GM23338 (cell line): ENCODE results near the gene ANO4. TPM values are rescaled to one million over a fixed set of nuclear protein-coding genes. Genes with fewer than 3 reads are reported as not detected.

ENCODE experiments used
- ATAC-seq: fragments of 200-7000 bp; cut with Tn5 transposase; 3 replicates; pipeline ENCODE4 v1.9.1; 2020
- DNase-seq: peaks from one replicate; pipeline ENCODE4 v3.0.0-alpha.2; 2015; ENCODE audit warnings: low spot score
- H2AFZ ChIP-seq: fragments of 200-600 bp; sonication (generic); 2 replicates; pipeline ENCODE4 v1.8.0; 2016; ENCODE audit warnings: antibody characterized with exemption, mild to moderate bottlenecking, moderate library complexity
- H3F3A ChIP-seq: fragments of 200-600 bp; sonication (generic); replicated peaks from 2 replicates; pipeline ENCODE4 v1.8.0; 2017; ENCODE audit warnings: antibody characterized with exemption, mixed run types, low read depth
- H3K27ac ChIP-seq: fragments of 200-600 bp; sonication (generic); 2 replicates; pipeline ENCODE4 v1.6.1; 2016; ENCODE audit warnings: low read depth
- H3K27me3 ChIP-seq: fragments of 200-600 bp; sonication (generic); 2 replicates; pipeline ENCODE4 v1.8.0; 2016; ENCODE audit warnings: mild to moderate bottlenecking, mixed run types, moderate library complexity; ENCODE audit not compliant: insufficient read depth
- H3K36me3 ChIP-seq: fragments of 200-600 bp; sonication (generic); 2 replicates; pipeline ENCODE4 v1.8.0; 2016; ENCODE audit warnings: mild to moderate bottlenecking; ENCODE audit not compliant: insufficient read depth
- H3K4me1 ChIP-seq: fragments of 200-600 bp; sonication (generic); 2 replicates; pipeline ENCODE4 v1.8.0; 2016; ENCODE audit warnings: mild to moderate bottlenecking, moderate library complexity; ENCODE audit not compliant: insufficient read depth
- H3K4me2 ChIP-seq: fragments of 200-600 bp; sonication (generic); 2 replicates; pipeline ENCODE4 v1.7.1; 2017; ENCODE audit warnings: mixed run types
- H3K4me3 ChIP-seq: fragments of 200-600 bp; sonication (generic); 2 replicates; pipeline ENCODE4 v1.6.1; 2016; ENCODE audit warnings: mixed run types
- H3K79me2 ChIP-seq: fragments of 200-600 bp; sonication (generic); replicated peaks from 2 replicates; pipeline ENCODE4 v1.8.0; 2017; ENCODE audit warnings: mild to moderate bottlenecking; ENCODE audit not compliant: insufficient read depth
- H3K9me2 ChIP-seq: fragments of 200-600 bp; sonication (generic); 2 replicates; pipeline ENCODE4 v1.8.0; 2017; ENCODE audit not compliant: insufficient read depth
- H4K20me1 ChIP-seq: fragments of 200-600 bp; sonication (generic); replicated peaks from 2 replicates; pipeline ENCODE4 v1.8.0; 2017; ENCODE audit warnings: mild to moderate bottlenecking; ENCODE audit not compliant: insufficient read depth
- H3K27ac Mint-ChIP-seq: 2 replicates; pipeline ENCODE4 v1.8.0; 2020; ENCODE audit warnings: inconsistent platforms, mild to moderate bottlenecking, moderate library complexity, mixed read lengths
- H3K27me3 Mint-ChIP-seq: 3 replicates; pipeline ENCODE4 v1.8.0; 2022; ENCODE audit warnings: low read depth, mild to moderate bottlenecking, moderate library complexity, mixed read lengths, inconsistent platforms; ENCODE audit not compliant: insufficient read depth, poor library complexity
- H3K36me3 Mint-ChIP-seq: 3 replicates; pipeline ENCODE4 v1.8.0; 2021; ENCODE audit warnings: low read depth, mild to moderate bottlenecking, inconsistent platforms, moderate library complexity, mixed read lengths
- H3K4me1 Mint-ChIP-seq: 3 replicates; pipeline ENCODE4 v1.8.0; 2020; ENCODE audit warnings: mild to moderate bottlenecking, inconsistent platforms, mixed read lengths
- H3K4me3 Mint-ChIP-seq: 3 replicates; pipeline ENCODE4 v1.8.0; 2021; ENCODE audit warnings: moderate library complexity, mild to moderate bottlenecking, inconsistent platforms, mixed read lengths
- H3K9me3 Mint-ChIP-seq: 3 replicates; pipeline ENCODE4 v1.8.0; 2020; ENCODE audit warnings: moderate library complexity, mild to moderate bottlenecking, inconsistent platforms, mixed read lengths
- EZH2 ChIP-seq: fragments of 200-600 bp; sonication (generic); IDR thresholded peaks from one replicate; pipeline ENCODE4 v1.8.0; 2017; ENCODE audit warnings: antibody characterized with exemption, mild to moderate bottlenecking, low read depth; ENCODE audit not compliant: unreplicated experiment
- EZH2phosphoT487 ChIP-seq: fragments of 200-600 bp; sonication (generic); IDR thresholded peaks from one replicate; pipeline ENCODE4 v1.8.1; 2018; ENCODE audit warnings: antibody characterized with exemption; ENCODE audit not compliant: unreplicated experiment
- JUNB ChIP-seq: IDR thresholded peaks from one replicate; pipeline ENCODE4 v1.6.1; 2016; ENCODE audit warnings: antibody characterized with exemption; ENCODE audit not compliant: unreplicated experiment
- POLR2AphosphoS5 ChIP-seq: IDR thresholded peaks from 2 replicates; pipeline ENCODE4 v1.6.1; 2016; ENCODE audit warnings: antibody characterized with exemption, low read depth
- STAT1 ChIP-seq: IDR thresholded peaks from one replicate; pipeline ENCODE4 v1.6.1; 2016; ENCODE audit warnings: antibody characterized with exemption; ENCODE audit not compliant: unreplicated experiment
- ZNF331 ChIP-seq: fragments of 250-450 bp; sonication (Bioruptor Pico); IDR thresholded peaks from 2 replicates; pipeline ENCODE4 v1.5.0; 2020; ENCODE audit warnings: low read depth, mild to moderate bottlenecking, moderate library complexity
- polyA plus RNA-seq: library from polyadenylated mRNA; unstranded; fragments of >200 nt; fragmentation: Nextera tagmentation; extraction: Ambion mirVana; gene quantifications from 2 replicates; pipeline ENCODE4 v1.2.1, GENCODE V29; 2016
- total RNA-seq: library from RNA; depleted of rRNA; stranded (reverse); fragments of >200 nt; shearing (Covaris generic); gene quantifications from 2 replicates; pipeline ENCODE4 v1.2.3, GENCODE V29; 2014
- TF ChIP-seq, protein P1 (sequence below): IDR thresholded peaks from 2 replicates; pipeline ENCODE4 v1.6.1; 2016; ENCODE audit warnings: antibody characterized with exemption
- TF ChIP-seq, protein P2 (sequence below): IDR thresholded peaks from one replicate; pipeline ENCODE4 v1.6.1; 2018; ENCODE audit warnings: antibody characterized with exemption; ENCODE audit not compliant: unreplicated experiment
- TF ChIP-seq, protein P3 (sequence below), 2 experiments: fragments of 200-600 bp in 1 of 2; sonication (generic) in 1 of 2; conservative IDR thresholded peaks; 2 replicates each; pipeline versions ENCODE4 v1.5.1 to v1.6.1; 2016 to 2017; ENCODE audit warnings: antibody characterized with exemption in 2 of 2, low read depth in 2 of 2, mild to moderate bottlenecking in 2 of 2, moderate library complexity in 1 of 2
- TF ChIP-seq, protein P4 (sequence below): fragments of 250-450 bp; sonication (Bioruptor Pico); IDR thresholded peaks from 2 replicates; pipeline ENCODE4 v1.5.0; 2020; ENCODE audit warnings: mild to moderate bottlenecking, moderate library complexity

The ANO4 gene
- total and polyA plus RNA-seq, 2 experiments from 2014 or later: 1.7 to 8.7 TPM

DNA sequence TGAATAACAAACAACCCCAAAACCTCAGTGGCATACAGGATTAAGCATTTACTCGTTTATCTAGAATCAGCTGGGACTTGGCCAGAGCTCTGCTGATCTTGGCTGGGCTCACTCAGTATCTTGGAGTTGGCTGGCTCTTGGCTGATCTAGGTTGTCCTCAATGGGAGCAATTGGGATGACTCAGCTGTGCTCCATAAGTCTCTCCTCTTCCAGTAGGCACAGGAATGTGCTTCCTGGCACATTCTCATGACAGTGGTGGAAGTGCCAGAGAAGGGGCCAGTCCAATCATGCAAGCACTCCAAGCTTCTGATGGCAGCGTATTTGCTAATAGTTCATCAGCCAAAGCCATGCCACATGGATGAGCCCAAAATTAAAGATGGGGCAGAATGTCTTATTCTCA is 41.7 kb upstream of the ANO4 start (continued):
- TF ChIP-seq, protein P1, sequence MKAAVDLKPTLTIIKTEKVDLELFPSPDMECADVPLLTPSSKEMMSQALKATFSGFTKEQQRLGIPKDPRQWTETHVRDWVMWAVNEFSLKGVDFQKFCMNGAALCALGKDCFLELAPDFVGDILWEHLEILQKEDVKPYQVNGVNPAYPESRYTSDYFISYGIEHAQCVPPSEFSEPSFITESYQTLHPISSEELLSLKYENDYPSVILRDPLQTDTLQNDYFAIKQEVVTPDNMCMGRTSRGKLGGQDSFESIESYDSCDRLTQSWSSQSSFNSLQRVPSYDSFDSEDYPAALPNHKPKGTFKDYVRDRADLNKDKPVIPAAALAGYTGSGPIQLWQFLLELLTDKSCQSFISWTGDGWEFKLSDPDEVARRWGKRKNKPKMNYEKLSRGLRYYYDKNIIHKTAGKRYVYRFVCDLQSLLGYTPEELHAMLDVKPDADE: no peak
- TF ChIP-seq EZH2phosphoT487 (no peak), JUNB (no peak), STAT1 (no peak), POLR2AphosphoS5 (no peak)
- TF ChIP-seq, protein P2, sequence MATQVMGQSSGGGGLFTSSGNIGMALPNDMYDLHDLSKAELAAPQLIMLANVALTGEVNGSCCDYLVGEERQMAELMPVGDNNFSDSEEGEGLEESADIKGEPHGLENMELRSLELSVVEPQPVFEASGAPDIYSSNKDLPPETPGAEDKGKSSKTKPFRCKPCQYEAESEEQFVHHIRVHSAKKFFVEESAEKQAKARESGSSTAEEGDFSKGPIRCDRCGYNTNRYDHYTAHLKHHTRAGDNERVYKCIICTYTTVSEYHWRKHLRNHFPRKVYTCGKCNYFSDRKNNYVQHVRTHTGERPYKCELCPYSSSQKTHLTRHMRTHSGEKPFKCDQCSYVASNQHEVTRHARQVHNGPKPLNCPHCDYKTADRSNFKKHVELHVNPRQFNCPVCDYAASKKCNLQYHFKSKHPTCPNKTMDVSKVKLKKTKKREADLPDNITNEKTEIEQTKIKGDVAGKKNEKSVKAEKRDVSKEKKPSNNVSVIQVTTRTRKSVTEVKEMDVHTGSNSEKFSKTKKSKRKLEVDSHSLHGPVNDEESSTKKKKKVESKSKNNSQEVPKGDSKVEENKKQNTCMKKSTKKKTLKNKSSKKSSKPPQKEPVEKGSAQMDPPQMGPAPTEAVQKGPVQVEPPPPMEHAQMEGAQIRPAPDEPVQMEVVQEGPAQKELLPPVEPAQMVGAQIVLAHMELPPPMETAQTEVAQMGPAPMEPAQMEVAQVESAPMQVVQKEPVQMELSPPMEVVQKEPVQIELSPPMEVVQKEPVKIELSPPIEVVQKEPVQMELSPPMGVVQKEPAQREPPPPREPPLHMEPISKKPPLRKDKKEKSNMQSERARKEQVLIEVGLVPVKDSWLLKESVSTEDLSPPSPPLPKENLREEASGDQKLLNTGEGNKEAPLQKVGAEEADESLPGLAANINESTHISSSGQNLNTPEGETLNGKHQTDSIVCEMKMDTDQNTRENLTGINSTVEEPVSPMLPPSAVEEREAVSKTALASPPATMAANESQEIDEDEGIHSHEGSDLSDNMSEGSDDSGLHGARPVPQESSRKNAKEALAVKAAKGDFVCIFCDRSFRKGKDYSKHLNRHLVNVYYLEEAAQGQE: no peak

DNA sequence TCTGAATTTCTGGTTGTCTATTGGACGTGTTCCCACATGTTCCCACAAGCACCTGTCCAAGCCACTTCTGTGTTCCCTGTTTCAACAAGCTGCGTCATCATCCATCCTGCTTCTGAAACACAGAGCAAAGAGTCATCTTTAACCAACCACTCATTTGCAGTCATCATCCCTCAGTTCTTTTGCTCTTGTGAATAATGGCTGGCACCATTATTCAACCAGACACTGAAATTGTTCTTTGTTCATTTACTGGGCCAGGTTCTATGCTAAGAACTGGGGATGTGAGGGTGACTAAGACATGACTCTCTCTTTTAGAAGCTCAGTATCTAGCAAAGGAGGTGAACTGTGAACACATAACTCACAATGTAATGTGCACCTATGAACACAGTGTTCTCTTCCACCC is 40.7 kb upstream of the ANO4 start:
- peaks cover 5% of the 10 kb centered on the region for H3K9me2 ChIP-seq
- H3K4me1 Mint-ChIP-seq: no peaks in the 10 kb centered on the region
- ATAC-seq (no peak), DNase-seq (no peak)
- no peak overlapping the region for H2AFZ ChIP-seq
- no peak overlapping the region for H3K27ac Mint-ChIP-seq
- peaks cover 3% of the 10 kb centered on the region; the same call in 1 of the 3 replicates for H3K9me3 Mint-ChIP-seq
- no peaks in the 10 kb centered on the region for H3K27me3 ChIP-seq
- H3F3A ChIP-seq: no peaks in the 10 kb centered on the region
- H3K4me3 Mint-ChIP-seq: no peak overlapping the region
- H3K4me1 ChIP-seq: no peaks in the 10 kb centered on the region
- no peaks in the 10 kb centered on the region for H3K79me2 ChIP-seq
- H3K36me3 ChIP-seq: no peaks in the 10 kb centered on the region
- no peaks in the 10 kb centered on the region for H4K20me1 ChIP-seq
- no peaks in the 10 kb centered on the region for H3K36me3 Mint-ChIP-seq
- H3K4me2 ChIP-seq: no peak overlapping the region
- no peak overlapping the region for H3K4me3 ChIP-seq
- H3K27me3 Mint-ChIP-seq: no peaks in the 10 kb centered on the region
- no peak overlapping the region for H3K27ac ChIP-seq
- TF ChIP-seq ZNF331 (no peak), EZH2phosphoT487 (no peak), JUNB (no peak), POLR2AphosphoS5 (no peak), EZH2 (no peak)
- TF ChIP-seq, protein P3, sequence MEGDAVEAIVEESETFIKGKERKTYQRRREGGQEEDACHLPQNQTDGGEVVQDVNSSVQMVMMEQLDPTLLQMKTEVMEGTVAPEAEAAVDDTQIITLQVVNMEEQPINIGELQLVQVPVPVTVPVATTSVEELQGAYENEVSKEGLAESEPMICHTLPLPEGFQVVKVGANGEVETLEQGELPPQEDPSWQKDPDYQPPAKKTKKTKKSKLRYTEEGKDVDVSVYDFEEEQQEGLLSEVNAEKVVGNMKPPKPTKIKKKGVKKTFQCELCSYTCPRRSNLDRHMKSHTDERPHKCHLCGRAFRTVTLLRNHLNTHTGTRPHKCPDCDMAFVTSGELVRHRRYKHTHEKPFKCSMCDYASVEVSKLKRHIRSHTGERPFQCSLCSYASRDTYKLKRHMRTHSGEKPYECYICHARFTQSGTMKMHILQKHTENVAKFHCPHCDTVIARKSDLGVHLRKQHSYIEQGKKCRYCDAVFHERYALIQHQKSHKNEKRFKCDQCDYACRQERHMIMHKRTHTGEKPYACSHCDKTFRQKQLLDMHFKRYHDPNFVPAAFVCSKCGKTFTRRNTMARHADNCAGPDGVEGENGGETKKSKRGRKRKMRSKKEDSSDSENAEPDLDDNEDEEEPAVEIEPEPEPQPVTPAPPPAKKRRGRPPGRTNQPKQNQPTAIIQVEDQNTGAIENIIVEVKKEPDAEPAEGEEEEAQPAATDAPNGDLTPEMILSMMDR (conservative IDR thresholded peaks at IDR 0.05; ENCODE audit: low read depth in 2 of 2): no peak
- TF ChIP-seq, protein P1: no peak
- TF ChIP-seq, protein P4, sequence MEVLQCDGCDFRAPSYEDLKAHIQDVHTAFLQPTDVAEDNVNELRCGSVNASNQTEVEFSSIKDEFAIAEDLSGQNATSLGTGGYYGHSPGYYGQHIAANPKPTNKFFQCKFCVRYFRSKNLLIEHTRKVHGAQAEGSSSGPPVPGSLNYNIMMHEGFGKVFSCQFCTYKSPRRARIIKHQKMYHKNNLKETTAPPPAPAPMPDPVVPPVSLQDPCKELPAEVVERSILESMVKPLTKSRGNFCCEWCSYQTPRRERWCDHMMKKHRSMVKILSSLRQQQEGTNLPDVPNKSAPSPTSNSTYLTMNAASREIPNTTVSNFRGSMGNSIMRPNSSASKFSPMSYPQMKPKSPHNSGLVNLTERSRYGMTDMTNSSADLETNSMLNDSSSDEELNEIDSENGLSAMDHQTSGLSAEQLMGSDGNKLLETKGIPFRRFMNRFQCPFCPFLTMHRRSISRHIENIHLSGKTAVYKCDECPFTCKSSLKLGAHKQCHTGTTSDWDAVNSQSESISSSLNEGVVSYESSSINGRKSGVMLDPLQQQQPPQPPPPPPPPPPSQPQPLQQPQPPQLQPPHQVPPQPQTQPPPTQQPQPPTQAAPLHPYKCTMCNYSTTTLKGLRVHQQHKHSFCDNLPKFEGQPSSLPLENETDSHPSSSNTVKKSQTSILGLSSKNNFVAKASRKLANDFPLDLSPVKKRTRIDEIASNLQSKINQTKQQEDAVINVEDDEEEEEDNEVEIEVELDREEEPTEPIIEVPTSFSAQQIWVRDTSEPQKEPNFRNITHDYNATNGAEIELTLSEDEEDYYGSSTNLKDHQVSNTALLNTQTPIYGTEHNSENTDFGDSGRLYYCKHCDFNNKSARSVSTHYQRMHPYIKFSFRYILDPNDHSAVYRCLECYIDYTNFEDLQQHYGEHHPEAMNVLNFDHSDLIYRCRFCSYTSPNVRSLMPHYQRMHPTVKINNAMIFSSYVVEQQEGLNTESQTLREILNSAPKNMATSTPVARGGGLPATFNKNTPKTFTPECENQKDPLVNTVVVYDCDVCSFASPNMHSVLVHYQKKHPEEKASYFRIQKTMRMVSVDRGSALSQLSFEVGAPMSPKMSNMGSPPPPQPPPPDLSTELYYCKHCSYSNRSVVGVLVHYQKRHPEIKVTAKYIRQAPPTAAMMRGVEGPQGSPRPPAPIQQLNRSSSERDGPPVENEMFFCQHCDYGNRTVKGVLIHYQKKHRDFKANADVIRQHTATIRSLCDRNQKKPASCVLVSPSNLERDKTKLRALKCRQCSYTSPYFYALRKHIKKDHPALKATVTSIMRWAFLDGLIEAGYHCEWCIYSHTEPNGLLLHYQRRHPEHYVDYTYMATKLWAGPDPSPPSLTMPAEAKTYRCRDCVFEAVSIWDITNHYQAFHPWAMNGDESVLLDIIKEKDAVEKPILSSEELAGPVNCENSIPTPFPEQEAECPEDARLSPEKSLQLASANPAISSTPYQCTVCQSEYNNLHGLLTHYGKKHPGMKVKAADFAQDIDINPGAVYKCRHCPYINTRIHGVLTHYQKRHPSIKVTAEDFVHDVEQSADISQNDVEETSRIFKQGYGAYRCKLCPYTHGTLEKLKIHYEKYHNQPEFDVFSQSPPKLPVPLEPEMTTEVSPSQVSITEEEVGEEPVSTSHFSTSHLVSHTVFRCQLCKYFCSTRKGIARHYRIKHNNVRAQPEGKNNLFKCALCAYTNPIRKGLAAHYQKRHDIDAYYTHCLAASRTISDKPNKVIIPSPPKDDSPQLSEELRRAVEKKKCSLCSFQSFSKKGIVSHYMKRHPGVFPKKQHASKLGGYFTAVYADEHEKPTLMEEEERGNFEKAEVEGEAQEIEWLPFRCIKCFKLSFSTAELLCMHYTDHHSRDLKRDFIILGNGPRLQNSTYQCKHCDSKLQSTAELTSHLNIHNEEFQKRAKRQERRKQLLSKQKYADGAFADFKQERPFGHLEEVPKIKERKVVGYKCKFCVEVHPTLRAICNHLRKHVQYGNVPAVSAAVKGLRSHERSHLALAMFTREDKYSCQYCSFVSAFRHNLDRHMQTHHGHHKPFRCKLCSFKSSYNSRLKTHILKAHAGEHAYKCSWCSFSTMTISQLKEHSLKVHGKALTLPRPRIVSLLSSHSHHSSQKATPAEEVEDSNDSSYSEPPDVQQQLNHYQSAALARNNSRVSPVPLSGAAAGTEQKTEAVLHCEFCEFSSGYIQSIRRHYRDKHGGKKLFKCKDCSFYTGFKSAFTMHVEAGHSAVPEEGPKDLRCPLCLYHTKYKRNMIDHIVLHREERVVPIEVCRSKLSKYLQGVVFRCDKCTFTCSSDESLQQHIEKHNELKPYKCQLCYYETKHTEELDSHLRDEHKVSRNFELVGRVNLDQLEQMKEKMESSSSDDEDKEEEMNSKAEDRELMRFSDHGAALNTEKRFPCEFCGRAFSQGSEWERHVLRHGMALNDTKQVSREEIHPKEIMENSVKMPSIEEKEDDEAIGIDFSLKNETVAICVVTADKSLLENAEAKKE (CRISPR knock-in tag): no peak
